GM18858 (cell line): ENCODE measurements around the gene UGGT2.
A peak's percentile ranks its signal among the peaks of the same experiment; 100 is the strongest.
"Not testable (repeated sequence)": the region's sequence is repeated elsewhere in the genome, so short reads cannot be mapped to it uniquely, and the experiment has no call there.

Source experiments
- ATAC-seq: cut with Tn5 transposase; IDR thresholded peaks from one replicate; pipeline ENCODE4 v1.9.1; 2021; ENCODE audit not compliant: unreplicated experiment

UGGT2 gene

DNA sequence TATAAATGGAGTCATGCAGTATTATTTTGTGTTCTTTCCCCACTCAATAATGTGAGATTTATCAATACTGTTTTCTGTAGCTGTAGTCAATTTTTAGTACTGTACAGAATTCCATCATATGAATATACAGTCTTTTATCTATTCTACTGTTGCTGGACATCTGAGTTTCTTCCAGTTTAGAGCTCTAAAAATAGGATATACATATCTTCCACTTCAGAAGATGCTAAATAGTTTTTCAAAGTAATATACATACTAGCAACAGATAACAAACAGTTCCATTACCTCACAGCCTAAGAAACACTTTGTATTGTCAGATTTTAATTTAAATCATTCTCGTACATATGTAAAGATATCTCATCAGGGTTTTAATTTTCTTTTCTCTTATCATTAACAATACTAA is 149.6 kb downstream of the UGGT2 start:
- no peak for ATAC-seq

- no peak for ATAC-seq
These were observed 150.5 kb downstream of the UGGT2 start for GRCh38 chr13:95902741-95903140.

GRCh38 chr13:95898256-95898655 is 154.9 kb downstream of the UGGT2 start:
- no peak for ATAC-seq

GRCh38 chr13:95896301-95896700 is 156.9 kb downstream of the UGGT2 start:
- no peak for ATAC-seq

DNA sequence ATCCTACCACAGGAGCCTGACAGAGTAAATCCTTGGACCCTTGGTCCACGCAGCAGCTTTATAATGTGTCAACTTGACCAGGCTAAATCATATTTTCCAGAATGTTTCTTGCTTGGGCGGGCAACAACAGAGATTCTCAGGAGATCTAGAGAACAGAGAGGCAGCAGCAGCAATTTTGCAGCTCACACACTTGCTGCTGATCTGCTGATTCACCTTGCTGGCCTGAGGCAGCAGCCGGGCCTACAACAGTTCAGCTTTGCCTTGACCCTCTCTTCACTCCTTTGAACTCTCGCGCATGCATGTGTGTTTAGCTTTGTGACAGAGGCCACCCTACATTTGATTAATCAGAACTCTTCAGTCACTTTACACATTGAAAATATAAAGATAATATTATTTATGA is 159.3 kb downstream of the UGGT2 start:
- no peak for ATAC-seq

DNA sequence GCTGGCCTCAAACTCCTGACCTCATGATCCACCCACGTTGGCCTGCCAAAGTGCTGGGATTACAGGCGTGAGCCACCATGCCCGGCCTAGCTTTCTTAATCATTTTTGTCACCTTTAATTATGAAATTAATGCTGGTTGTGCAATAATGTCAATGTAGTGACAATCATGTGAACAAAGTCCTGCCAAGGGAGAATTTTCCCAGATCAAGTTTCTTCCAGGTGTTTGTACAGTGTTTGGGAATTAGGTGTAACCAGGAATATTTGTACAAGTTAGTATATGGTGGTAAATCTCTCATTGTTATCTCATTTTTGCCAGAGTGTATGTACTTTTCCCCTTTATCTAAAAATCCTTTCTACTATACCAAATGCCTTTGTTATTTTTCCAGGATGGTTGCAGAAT is 171.1 kb downstream of the UGGT2 start:
- no peak for ATAC-seq

- no peak for ATAC-seq
These were observed 172.9 kb downstream of the UGGT2 start for GRCh38 chr13:95880331-95880730.

- no peak for ATAC-seq
These were observed 178.9 kb downstream of the UGGT2 start for GRCh38 chr13:95874286-95874685.

GRCh38 chr13:95870421-95870820 is 182.8 kb downstream of the UGGT2 start:
- ATAC-seq = no peak

GRCh38 chr13:95865080-95865615 is 188.1 kb downstream of the UGGT2 start:
- no peak for ATAC-seq

- no peak for ATAC-seq
These were observed 190.8 kb downstream of the UGGT2 start for GRCh38 chr13:95862408-95862807.

DNA sequence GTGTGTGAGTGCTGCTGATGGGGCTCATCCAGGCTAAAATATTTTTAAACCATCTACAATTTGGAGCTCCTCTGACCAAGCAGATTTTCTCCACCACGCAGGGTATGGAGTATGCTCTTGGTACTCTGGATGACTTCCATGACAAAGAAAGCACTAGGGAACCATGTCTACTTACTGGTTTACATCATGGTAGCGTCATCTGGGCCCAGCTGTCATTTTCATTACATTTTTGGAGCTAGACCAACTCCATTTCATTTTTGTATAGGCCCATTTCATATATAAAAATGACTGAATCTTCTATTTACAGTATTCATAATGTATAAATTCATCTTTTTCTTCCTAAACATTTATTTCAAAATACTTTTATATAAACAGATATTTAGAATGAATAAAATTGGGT is 191.9 kb downstream of the UGGT2 start:
- no peak for ATAC-seq

GRCh38 chr13:95858286-95859075 is 194.7 kb downstream of the UGGT2 start:
- no peak for ATAC-seq

- ATAC-seq = not testable (repeated sequence)
These were observed 207.5 kb downstream of the UGGT2 start for GRCh38 chr13:95845656-95846055.

GRCh38 chr13:95842898-95843297 is 210.3 kb downstream of the UGGT2 start:
- no peak for ATAC-seq

GRCh38 chr13:95841894-95842293 is 211.3 kb downstream of the UGGT2 start:
- ATAC-seq = no peak

- ATAC-seq = peak; percentile 84
These were observed 219.0 kb downstream of the UGGT2 start for GRCh38 chr13:95834134-95834765.

GRCh38 chr13:95833719-95834118 is 219.5 kb downstream of the UGGT2 start:
- no peak for ATAC-seq

DNA sequence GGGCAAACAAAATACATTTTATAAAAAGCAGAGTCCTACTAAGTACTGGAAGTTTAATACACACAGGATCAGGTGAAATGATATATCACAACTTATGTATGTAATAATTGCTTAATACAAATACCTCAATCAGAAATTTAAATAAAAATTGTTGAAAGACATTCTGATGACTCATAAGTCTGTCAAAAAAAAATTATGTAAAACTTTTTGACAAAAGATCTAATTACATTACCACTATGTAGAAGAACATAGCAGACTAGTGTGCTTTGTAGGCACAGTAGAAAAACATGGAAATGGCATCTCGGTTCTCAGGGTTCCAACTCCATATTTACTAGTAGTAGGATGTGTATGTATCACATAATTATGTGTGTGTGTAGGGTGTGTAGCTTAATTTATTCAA is 220.1 kb downstream of the UGGT2 start:
- no peak for ATAC-seq

DNA sequence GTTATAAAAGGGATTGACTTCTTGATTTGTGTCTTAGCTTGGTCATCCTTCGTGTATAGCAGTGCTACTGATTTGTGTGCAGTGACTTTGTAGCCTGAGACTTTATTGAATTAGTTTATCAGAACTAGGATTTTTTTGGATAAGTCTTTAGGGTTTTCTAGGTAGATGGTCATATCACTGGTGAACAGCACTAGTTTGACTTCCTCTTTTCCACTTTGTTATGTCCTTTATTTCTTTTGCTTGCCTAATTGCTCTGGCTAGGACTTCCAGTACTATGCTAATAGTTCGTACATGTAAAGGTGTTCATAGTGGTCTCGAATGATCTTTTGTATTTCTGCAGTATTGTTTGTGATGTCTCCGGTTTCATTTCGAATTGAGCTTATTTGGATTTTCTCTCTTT is 230.9 kb downstream of the UGGT2 start:
- ATAC-seq = no peak

GRCh38 chr13:95814495-95814894 is 238.7 kb downstream of the UGGT2 start:
- no peak for ATAC-seq

GRCh38 chr13:95813139-95813538 is 240.1 kb downstream of the UGGT2 start:
- ATAC-seq = no peak
